B cell (primary cell): Measurements from ENCODE around the gene ABL1. TPM values are rescaled to one million over a fixed set of nuclear protein-coding genes. Genes with fewer than 3 reads are reported as not detected.

Experiments
- ATAC-seq: fragments of 200-7000 bp; cut with Tn5 transposase; one replicate; pipeline ENCODE4 v1.10.0; 2021; ENCODE audit warnings: low read depth, mild to moderate bottlenecking, moderate number of reproducible peaks, moderate library complexity
- CTCF ChIA-PET: fragments of 350-600 bp; sonication (Branson Sonifier 250); formaldehyde crosslinking; loops from one replicate; lab custom pipeline; 2021; ENCODE audit warnings: antibody characterized with exemption, inconsistent platforms; lab: Charles Lee
- POLR2A ChIA-PET: fragments of 350-600 bp; sonication (Branson Sonifier 250); formaldehyde crosslinking; loops from one replicate; lab custom pipeline; 2021; ENCODE audit warnings: antibody characterized with exemption; lab: Charles Lee
- DNase-seq: peaks from one replicate; pipeline ENCODE4 v3.0.0; 2013
- H2AFZ ChIP-seq: 2 replicates; pipeline ENCODE4 v1.6.1; 2012; ENCODE audit warnings: mild to moderate bottlenecking, low read depth, low read length; ENCODE audit not compliant: insufficient read depth, poor library complexity, severe bottlenecking
- H3K27ac ChIP-seq, 2 donors: 1 replicate in 1 of 2; 2 replicates in 1 of 2; pipeline ENCODE4 v1.5.1; 2012 to 2013; ENCODE audit warnings: low read length in 2 of 2, mild to moderate bottlenecking in 2 of 2, moderate library complexity in 1 of 2
- H3K27me3 ChIP-seq, 4 experiments: fragments of 200-600 bp in 1 of 4; sonication (generic) in 1 of 4; replicated peaks in 1 of 4; 1 replicate in 2 of 4; 2 replicates in 2 of 4; pipeline versions ENCODE4 v1.6.1 to v1.7.0; 2013 to 2016; ENCODE audit warnings: low read length in 3 of 4, mild to moderate bottlenecking in 2 of 4, mixed read lengths in 1 of 4, moderate library complexity in 1 of 4; ENCODE audit not compliant: insufficient read depth in 4 of 4, control insufficient read depth in 3 of 4; ENCODE audit errors: control extremely low read depth in 1 of 4
- H3K36me3 ChIP-seq, 2 experiments: replicated peaks in 1 of 2; 1 replicate in 1 of 2; 2 replicates in 1 of 2; pipeline versions ENCODE4 v1.6.1 to v1.7.1; 2013; ENCODE audit warnings: low read length in 1 of 2; ENCODE audit not compliant: insufficient read depth in 2 of 2, control insufficient read depth in 1 of 2; ENCODE audit errors: control extremely low read depth in 1 of 2, extremely low read depth in 1 of 2
- H3K4me1 ChIP-seq, 2 donors: fragments of 200-600 bp in 1 of 2; sonication (generic) in 1 of 2; 1 replicate in 1 of 2; 2 replicates in 1 of 2; pipeline versions ENCODE4 v1.5.1 to v1.6.1; 2013 to 2017; ENCODE audit warnings: low read length in 2 of 2; ENCODE audit not compliant: control insufficient read depth in 2 of 2, insufficient read depth in 2 of 2
- H3K4me2 ChIP-seq: replicated peaks from 2 replicates; pipeline ENCODE3; 2012; ENCODE audit warnings: mild to moderate bottlenecking, low read depth, low read length; ENCODE audit not compliant: poor library complexity, severe bottlenecking
- H3K4me3 ChIP-seq, 5 experiments: fragments of 200-600 bp in 1 of 5; sonication (generic) in 1 of 5; 1 replicate in 3 of 5; 2 replicates in 2 of 5; pipeline versions ENCODE4 v1.5.1 to v1.7.0; 2011 to 2016; ENCODE audit warnings: low read length in 4 of 5, mild to moderate bottlenecking in 4 of 5, low read depth in 2 of 5, control low read depth in 1 of 5, moderate library complexity in 1 of 5; ENCODE audit not compliant: insufficient read depth in 1 of 5; ENCODE audit errors: control extremely low read depth in 1 of 5, extremely low read depth in 1 of 5
- H3K79me2 ChIP-seq: fragments of 200-600 bp; sonication (generic); one replicate; pipeline ENCODE4 v1.6.0; 2016; ENCODE audit warnings: low read length; ENCODE audit not compliant: control insufficient read depth, insufficient read depth
- H3K9ac ChIP-seq: fragments of 200-600 bp; sonication (generic); 2 replicates; pipeline ENCODE4 v1.6.1; 2017; ENCODE audit warnings: mild to moderate bottlenecking, low read length, moderate library complexity
- H3K9me3 ChIP-seq, 3 donors: one replicate each; pipeline versions ENCODE4 v1.6.1 to v1.7.1; 2013; ENCODE audit warnings: low read length in 2 of 3; ENCODE audit not compliant: control insufficient read depth in 2 of 3, insufficient read depth in 1 of 3; ENCODE audit errors: control extremely low read depth in 1 of 3
- H4K20me1 ChIP-seq: 2 replicates; pipeline ENCODE4 v1.6.0; 2012; ENCODE audit warnings: mild to moderate bottlenecking, low read length; ENCODE audit not compliant: insufficient read depth, control insufficient read depth, poor library complexity, severe bottlenecking
- H3K27ac Mint-ChIP-seq: one replicate; pipeline ENCODE4 v1.8.0; 2021; ENCODE audit warnings: mixed read lengths
- H3K27me3 Mint-ChIP-seq: one replicate; pipeline ENCODE4 v1.8.0; 2021; ENCODE audit warnings: mixed read lengths
- H3K4me1 Mint-ChIP-seq: one replicate; pipeline ENCODE4 v1.8.0; 2021; ENCODE audit warnings: mixed read lengths
- H3K4me3 Mint-ChIP-seq: one replicate; pipeline ENCODE4 v1.8.0; 2021; ENCODE audit warnings: mixed read lengths
- H3K9me3 Mint-ChIP-seq: one replicate; pipeline ENCODE4 v1.8.0; 2022; ENCODE audit warnings: mixed read lengths; ENCODE audit not compliant: insufficient read depth
- EZH2 ChIP-seq: IDR thresholded peaks from 2 replicates; pipeline ENCODE4 v1.6.1; 2012; ENCODE audit warnings: borderline replicate concordance, low read depth, mild to moderate bottlenecking, moderate library complexity, low read length; ENCODE audit not compliant: insufficient read depth, poor library complexity, severe bottlenecking
- WGBS: methylation state at CpG from one replicate; pipeline ENCODE4 v1.1.5; 2013; ENCODE audit warnings: missing lambda C conversion rate; ENCODE audit not compliant: insufficient coverage; 5-methylcytosine and 5-hydroxymethylcytosine counted together
- intact Hi-C: fragments of 100-400 bp; cut with micrococcal nuclease; formaldehyde crosslinking; loops from one replicate; pipeline ENCODE4 v1.10.0; 2022
- polyA plus RNA-seq: library from polyadenylated mRNA; depleted of rRNA; stranded (reverse); fragments of >200 nt; gene quantifications from 2 replicates; pipeline ENCODE4 v1.2.3, GENCODE V29; 2012
- total RNA-seq, 2 donors: library from RNA; stranded (reverse); fragments of 120-200 nt in 1 of 2; gene quantifications; 1 replicate in 1 of 2; 2 replicates in 1 of 2; pipeline versions ENCODE4 v1.2.3 to v1.2.4, GENCODE V29; 2013 to 2022
- TF ChIP-seq, protein P1 (sequence below): fragments of 200-600 bp; IDR thresholded peaks from one replicate; pipeline ENCODE4 v1.8.0; 2022; ENCODE audit warnings: antibody characterized with exemption, mild to moderate bottlenecking

ABL1 gene
- total and polyA plus RNA-seq, 2 donors (not counting 1 experiment from before 2014, with no cell fraction given), result 11.9 to 46.0 TPM

DNA sequence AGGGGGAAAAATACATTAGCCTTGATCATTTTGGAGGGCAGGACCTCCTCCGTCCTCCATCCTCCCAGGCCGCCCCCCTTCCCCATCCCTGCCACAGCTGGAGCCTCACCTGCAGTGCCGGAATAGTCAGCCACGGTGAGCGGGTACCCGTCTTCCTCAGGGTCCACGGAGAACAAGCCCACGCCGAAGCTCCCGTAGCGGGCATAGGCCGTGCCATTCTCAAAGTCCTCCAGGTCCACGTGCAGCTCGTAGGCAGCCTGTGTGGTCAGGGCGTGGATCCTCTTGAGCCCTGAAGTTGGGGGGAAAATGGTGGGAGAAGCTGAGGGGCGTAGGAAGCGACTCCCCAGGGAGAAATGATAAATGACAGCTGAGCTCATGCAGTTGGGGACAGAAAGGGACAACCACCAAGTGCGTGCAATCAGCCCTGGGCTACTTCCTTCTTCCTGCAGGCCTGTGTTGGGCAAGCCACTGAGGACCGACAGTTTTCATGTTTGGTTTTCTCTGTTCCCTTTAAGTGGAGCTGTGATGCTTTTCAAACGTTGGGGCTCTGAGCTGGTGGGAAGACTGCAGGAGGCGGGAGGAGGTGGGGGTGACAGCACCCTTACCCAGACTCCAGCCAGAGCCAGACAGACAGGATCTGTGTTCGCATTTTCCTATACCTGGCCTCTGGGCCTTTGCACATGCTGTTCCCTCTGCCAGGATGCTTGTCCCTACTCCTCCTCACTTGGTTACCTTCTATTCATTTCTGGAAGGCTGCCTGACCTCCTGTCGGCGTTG is 70.3 kb downstream of the ABL1 start:
- no peak overlapping the region for H3K9ac ChIP-seq
- Mint-ChIP-seq H3K4me1 (no peaks in the 10 kb centered on the region), H3K27ac (no peak overlapping the region), H3K9me3 (no peaks in the 10 kb centered on the region), H3K27me3 (peaks cover 5% of the 10 kb centered on the region), H3K4me3 (no peak overlapping the region)
- POLR2A ChIA-PET, result no interaction called here
- H2AFZ ChIP-seq, result no peak overlapping the region
- 91% methylated on average over 24 of the region's 24 CpGs for WGBS
- no peaks in the 10 kb centered on the region for H3K4me1 ChIP-seq
- H3K4me3 ChIP-seq, result no peak overlapping the region
- intact Hi-C loops, result no loop called here
- ATAC-seq (no peak), DNase-seq (no peak)
- TF ChIP-seq, protein P1, sequence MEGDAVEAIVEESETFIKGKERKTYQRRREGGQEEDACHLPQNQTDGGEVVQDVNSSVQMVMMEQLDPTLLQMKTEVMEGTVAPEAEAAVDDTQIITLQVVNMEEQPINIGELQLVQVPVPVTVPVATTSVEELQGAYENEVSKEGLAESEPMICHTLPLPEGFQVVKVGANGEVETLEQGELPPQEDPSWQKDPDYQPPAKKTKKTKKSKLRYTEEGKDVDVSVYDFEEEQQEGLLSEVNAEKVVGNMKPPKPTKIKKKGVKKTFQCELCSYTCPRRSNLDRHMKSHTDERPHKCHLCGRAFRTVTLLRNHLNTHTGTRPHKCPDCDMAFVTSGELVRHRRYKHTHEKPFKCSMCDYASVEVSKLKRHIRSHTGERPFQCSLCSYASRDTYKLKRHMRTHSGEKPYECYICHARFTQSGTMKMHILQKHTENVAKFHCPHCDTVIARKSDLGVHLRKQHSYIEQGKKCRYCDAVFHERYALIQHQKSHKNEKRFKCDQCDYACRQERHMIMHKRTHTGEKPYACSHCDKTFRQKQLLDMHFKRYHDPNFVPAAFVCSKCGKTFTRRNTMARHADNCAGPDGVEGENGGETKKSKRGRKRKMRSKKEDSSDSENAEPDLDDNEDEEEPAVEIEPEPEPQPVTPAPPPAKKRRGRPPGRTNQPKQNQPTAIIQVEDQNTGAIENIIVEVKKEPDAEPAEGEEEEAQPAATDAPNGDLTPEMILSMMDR, result no peak
- TF ChIP-seq EZH2, result no peak
- no peak overlapping the region for H3K4me2 ChIP-seq
- no peaks in the 10 kb centered on the region for H3K36me3 ChIP-seq
- CTCF ChIA-PET, result interaction anchor here (1.2 kb wide), 1 partner anchor 204 kb away, joined by 3 read pairs; no protein-coding TSS in a partner anchor
- peaks cover 0 to 8% (median 0%) of the 10 kb centered on the region in 3 donors for H3K9me3 ChIP-seq
- peaks cover 0 to 2% (median 0%) of the 10 kb centered on the region in 4 experiments for H3K27me3 ChIP-seq
- no peaks in the 10 kb centered on the region for H4K20me1 ChIP-seq
- no peaks in the 10 kb centered on the region for H3K79me2 ChIP-seq
- H3K27ac ChIP-seq, result no peak overlapping the region

DNA sequence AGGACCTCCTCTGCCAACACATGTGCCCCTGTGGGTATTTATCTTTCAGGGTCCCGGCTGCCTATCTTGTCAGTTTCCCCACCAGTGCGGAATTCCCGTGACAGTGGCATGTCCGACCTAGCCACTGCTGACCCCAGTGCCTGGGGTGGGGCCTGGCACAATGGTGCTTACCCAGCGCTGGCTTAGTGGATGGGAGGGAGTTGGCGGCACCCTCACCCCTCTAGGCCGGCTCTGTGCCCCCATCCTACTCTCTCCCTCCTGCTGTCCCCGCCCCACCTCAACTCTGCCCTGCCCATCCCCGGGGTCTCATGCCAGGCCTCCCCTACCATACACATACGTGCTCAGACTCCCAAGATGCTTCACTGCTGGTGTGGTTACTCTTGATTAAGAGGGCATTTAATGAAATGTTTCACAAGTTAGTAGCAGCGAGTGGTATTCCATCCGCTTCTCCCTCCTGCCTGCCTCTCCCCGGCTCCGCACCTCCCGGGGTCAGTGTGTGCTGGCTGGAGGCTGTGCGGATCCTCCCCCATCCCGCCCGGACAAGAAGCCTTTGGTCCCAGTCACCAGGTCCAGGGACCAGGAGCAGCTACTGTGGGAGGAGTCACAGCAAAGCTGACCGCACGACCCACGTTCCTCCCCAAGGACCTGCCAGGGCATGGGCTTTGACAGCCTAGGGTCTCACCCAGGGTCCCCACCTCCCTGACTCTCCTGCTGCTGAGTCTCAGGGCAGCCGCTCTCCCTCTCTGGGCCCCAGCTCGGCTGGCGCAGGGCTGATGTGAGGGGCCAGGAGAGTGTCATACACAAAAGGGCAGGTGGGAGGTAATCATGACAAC is 71.1 kb downstream of the ABL1 start:
- H3K79me2 ChIP-seq, result no peaks in the 10 kb centered on the region
- Mint-ChIP-seq H3K9me3 (no peaks in the 10 kb centered on the region), H3K4me3 (no peak overlapping the region), H3K27me3 (peaks cover 5% of the 10 kb centered on the region), H3K4me1 (no peaks in the 10 kb centered on the region), H3K27ac (no peak overlapping the region)
- H3K4me2 ChIP-seq, result no peak overlapping the region
- H2AFZ ChIP-seq, result no peak overlapping the region
- DNase-seq (no peak), ATAC-seq (no peak)
- TF ChIP-seq EZH2, result no peak
- TF ChIP-seq, protein P1, result no peak
- H3K36me3 ChIP-seq, result no peaks in the 10 kb centered on the region
- peaks cover 0 to 8% (median 0%) of the 10 kb centered on the region in 3 donors for H3K9me3 ChIP-seq
- H3K27ac ChIP-seq, result no peak overlapping the region
- ChIA-PET CTCF (no interaction called here), POLR2A (no interaction called here)
- no peak overlapping the region for H3K9ac ChIP-seq
- no peaks in the 10 kb centered on the region for H4K20me1 ChIP-seq
- intact Hi-C loops, result no loop called here
- 95% methylated on average over 19 of the region's 24 CpGs for WGBS
- no peaks in the 10 kb centered on the region for H3K4me1 ChIP-seq
- no peaks in the 10 kb centered on the region for H3K27me3 ChIP-seq
- H3K4me3 ChIP-seq, result no peak overlapping the region
